ENCODE results near the gene MRPL23. TPM values are rescaled to one million over a fixed set of nuclear protein-coding genes. Genes with fewer than 3 reads are reported as not detected.

The MRPL23 gene
- total and polyA plus RNA-seq, 2 of the 8 experiments (the other 6 are each of a cell fraction or from before 2014, with no cell fraction given): 86.4 to 244 TPM

GRCh38 chr11:1922481-1923081 is 24.6 kb upstream of the MRPL23 start (continued):
- TF ChIP-seq, protein P1, sequence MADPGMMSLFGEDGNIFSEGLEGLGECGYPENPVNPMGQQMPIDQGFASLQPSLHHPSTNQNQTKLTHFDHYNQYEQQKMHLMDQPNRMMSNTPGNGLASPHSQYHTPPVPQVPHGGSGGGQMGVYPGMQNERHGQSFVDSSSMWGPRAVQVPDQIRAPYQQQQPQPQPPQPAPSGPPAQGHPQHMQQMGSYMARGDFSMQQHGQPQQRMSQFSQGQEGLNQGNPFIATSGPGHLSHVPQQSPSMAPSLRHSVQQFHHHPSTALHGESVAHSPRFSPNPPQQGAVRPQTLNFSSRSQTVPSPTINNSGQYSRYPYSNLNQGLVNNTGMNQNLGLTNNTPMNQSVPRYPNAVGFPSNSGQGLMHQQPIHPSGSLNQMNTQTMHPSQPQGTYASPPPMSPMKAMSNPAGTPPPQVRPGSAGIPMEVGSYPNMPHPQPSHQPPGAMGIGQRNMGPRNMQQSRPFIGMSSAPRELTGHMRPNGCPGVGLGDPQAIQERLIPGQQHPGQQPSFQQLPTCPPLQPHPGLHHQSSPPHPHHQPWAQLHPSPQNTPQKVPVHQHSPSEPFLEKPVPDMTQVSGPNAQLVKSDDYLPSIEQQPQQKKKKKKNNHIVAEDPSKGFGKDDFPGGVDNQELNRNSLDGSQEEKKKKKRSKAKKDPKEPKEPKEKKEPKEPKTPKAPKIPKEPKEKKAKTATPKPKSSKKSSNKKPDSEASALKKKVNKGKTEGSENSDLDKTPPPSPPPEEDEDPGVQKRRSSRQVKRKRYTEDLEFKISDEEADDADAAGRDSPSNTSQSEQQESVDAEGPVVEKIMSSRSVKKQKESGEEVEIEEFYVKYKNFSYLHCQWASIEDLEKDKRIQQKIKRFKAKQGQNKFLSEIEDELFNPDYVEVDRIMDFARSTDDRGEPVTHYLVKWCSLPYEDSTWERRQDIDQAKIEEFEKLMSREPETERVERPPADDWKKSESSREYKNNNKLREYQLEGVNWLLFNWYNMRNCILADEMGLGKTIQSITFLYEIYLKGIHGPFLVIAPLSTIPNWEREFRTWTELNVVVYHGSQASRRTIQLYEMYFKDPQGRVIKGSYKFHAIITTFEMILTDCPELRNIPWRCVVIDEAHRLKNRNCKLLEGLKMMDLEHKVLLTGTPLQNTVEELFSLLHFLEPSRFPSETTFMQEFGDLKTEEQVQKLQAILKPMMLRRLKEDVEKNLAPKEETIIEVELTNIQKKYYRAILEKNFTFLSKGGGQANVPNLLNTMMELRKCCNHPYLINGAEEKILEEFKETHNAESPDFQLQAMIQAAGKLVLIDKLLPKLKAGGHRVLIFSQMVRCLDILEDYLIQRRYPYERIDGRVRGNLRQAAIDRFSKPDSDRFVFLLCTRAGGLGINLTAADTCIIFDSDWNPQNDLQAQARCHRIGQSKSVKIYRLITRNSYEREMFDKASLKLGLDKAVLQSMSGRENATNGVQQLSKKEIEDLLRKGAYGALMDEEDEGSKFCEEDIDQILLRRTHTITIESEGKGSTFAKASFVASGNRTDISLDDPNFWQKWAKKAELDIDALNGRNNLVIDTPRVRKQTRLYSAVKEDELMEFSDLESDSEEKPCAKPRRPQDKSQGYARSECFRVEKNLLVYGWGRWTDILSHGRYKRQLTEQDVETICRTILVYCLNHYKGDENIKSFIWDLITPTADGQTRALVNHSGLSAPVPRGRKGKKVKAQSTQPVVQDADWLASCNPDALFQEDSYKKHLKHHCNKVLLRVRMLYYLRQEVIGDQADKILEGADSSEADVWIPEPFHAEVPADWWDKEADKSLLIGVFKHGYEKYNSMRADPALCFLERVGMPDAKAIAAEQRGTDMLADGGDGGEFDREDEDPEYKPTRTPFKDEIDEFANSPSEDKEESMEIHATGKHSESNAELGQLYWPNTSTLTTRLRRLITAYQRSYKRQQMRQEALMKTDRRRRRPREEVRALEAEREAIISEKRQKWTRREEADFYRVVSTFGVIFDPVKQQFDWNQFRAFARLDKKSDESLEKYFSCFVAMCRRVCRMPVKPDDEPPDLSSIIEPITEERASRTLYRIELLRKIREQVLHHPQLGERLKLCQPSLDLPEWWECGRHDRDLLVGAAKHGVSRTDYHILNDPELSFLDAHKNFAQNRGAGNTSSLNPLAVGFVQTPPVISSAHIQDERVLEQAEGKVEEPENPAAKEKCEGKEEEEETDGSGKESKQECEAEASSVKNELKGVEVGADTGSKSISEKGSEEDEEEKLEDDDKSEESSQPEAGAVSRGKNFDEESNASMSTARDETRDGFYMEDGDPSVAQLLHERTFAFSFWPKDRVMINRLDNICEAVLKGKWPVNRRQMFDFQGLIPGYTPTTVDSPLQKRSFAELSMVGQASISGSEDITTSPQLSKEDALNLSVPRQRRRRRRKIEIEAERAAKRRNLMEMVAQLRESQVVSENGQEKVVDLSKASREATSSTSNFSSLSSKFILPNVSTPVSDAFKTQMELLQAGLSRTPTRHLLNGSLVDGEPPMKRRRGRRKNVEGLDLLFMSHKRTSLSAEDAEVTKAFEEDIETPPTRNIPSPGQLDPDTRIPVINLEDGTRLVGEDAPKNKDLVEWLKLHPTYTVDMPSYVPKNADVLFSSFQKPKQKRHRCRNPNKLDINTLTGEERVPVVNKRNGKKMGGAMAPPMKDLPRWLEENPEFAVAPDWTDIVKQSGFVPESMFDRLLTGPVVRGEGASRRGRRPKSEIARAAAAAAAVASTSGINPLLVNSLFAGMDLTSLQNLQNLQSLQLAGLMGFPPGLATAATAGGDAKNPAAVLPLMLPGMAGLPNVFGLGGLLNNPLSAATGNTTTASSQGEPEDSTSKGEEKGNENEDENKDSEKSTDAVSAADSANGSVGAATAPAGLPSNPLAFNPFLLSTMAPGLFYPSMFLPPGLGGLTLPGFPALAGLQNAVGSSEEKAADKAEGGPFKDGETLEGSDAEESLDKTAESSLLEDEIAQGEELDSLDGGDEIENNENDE (IDR thresholded peaks at IDR 0.05; ENCODE audit: insufficient replicate concordance, low read length): no peak
- TF ChIP-seq POLR2AphosphoS5 (IDR thresholded peaks at IDR 0.05; ENCODE audit: low read depth, low read length) (no peak), JUN (IDR thresholded peaks at IDR 0.05; ENCODE audit: low read depth, low read length) (no peak)

Data from H1 (cell line).